ENCODE results near the gene CWC27.

CWC27 gene

GRCh38 chr5:64969578-64969977 is 200.8 kb downstream of the CWC27 start:
- TF ChIP-seq, protein P1, sequence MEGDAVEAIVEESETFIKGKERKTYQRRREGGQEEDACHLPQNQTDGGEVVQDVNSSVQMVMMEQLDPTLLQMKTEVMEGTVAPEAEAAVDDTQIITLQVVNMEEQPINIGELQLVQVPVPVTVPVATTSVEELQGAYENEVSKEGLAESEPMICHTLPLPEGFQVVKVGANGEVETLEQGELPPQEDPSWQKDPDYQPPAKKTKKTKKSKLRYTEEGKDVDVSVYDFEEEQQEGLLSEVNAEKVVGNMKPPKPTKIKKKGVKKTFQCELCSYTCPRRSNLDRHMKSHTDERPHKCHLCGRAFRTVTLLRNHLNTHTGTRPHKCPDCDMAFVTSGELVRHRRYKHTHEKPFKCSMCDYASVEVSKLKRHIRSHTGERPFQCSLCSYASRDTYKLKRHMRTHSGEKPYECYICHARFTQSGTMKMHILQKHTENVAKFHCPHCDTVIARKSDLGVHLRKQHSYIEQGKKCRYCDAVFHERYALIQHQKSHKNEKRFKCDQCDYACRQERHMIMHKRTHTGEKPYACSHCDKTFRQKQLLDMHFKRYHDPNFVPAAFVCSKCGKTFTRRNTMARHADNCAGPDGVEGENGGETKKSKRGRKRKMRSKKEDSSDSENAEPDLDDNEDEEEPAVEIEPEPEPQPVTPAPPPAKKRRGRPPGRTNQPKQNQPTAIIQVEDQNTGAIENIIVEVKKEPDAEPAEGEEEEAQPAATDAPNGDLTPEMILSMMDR (IDR thresholded peaks at IDR 0.05; ENCODE audit: low read depth, low read length) = no peak
- no peak overlapping the region for H3K4me3 ChIP-seq (replicated peaks in 1 of 2; ENCODE audit: low read depth in 2 of 2, low read length in 2 of 2)
- DNase-seq (ENCODE audit: low read depth in 2 of 2) = no peak

GRCh38 chr5:64971513-64971912 is 202.8 kb downstream of the CWC27 start:
- peak; percentile 44 to 66 for DNase-seq (ENCODE audit: low read depth in 2 of 2)
- H3K4me3 ChIP-seq (replicated peaks in 1 of 2; ENCODE audit: low read depth in 2 of 2, low read length in 2 of 2) = no peak overlapping the region
- TF ChIP-seq, protein P1 (IDR thresholded peaks at IDR 0.05; ENCODE audit: low read depth, low read length) = peak; percentile 29

DNA sequence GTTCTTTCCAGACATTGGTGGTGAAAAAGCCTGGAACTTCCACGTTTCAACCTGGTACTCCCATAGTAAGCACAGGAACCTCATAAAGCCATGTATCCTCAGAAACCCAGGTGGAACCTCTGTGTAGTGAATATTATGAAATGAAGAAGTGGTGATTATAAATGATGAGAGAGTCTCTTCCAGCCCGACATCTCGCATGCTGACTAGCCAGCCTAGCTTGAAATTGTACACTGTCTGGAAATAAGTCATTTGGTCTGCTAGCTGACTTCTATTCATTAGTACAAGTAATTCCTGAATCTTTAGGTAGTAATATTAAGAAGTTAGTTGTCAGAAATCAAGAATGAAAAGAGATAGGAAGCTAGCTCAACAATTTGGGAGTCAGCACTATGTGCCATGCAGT is 203.3 kb downstream of the CWC27 start:
- no peak for DNase-seq (ENCODE audit: low read depth in 2 of 2)
- no peak overlapping the region for H3K4me3 ChIP-seq (replicated peaks in 1 of 2; ENCODE audit: low read depth in 2 of 2, low read length in 2 of 2)
- TF ChIP-seq, protein P1 (IDR thresholded peaks at IDR 0.05; ENCODE audit: low read depth, low read length) = no peak

- H3K4me3 ChIP-seq (replicated peaks in 1 of 2; ENCODE audit: low read depth in 2 of 2, low read length in 2 of 2) = no peak overlapping the region
- DNase-seq (ENCODE audit: low read depth in 2 of 2) = peak; percentile 16 to 42
- TF ChIP-seq, protein P1 (IDR thresholded peaks at IDR 0.05; ENCODE audit: low read depth, low read length) = no peak
Observed at GRCh38 chr5:64972591-64972990, 203.9 kb downstream of the CWC27 start.

GRCh38 chr5:64973215-64973614 is 204.5 kb downstream of the CWC27 start:
- TF ChIP-seq, protein P1 (IDR thresholded peaks at IDR 0.05; ENCODE audit: low read depth, low read length) = no peak
- no peak for DNase-seq (ENCODE audit: low read depth in 2 of 2)
- no peak overlapping the region for H3K4me3 ChIP-seq (replicated peaks in 1 of 2; ENCODE audit: low read depth in 2 of 2, low read length in 2 of 2)

DNA sequence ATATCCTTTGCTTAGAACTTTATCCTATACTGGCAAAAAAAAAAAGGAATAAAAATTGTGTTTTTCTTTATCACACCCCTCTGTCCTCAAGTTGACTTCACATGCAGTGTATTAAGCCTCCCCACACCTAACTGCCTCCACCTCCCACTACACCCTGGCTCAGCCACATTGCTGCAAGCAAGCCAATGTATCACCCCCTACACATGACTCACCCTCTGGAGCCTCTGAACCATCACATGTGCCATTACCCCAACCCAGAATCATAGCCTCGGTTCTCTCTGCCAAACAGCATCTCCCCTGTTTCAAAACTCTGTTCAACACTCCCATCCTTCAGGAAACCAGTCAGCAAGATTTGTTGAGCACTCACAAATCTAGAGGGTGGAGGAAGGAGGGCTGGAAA is 209.0 kb downstream of the CWC27 start:
- TF ChIP-seq, protein P1 (IDR thresholded peaks at IDR 0.05; ENCODE audit: low read depth, low read length) = no peak
- peak; percentile 65 to 66 for DNase-seq (ENCODE audit: low read depth in 2 of 2)
- H3K4me3 ChIP-seq (replicated peaks in 1 of 2; ENCODE audit: low read depth in 2 of 2, low read length in 2 of 2) = no peak overlapping the region

DNA sequence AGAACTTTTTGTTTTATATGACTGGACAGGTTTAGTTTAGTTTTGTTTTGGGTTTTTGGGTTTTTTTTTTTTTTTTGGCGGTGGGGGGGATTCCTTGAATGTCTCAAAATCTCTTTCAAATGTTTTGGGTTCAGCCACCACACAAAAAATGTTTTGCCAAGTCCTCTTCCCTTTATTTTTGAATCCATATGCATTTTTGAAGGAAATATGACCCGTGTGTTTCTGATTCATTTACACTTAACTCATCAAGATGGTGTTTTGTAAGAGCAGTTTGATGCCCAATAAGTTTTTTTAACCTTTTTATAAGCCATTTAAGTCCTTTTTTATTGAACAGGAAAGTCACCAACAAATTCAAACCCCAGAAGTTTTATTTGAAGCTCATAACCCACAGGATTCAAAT is 209.8 kb downstream of the CWC27 start:
- no peak for DNase-seq (ENCODE audit: low read depth in 2 of 2)
- TF ChIP-seq, protein P1 (IDR thresholded peaks at IDR 0.05; ENCODE audit: low read depth, low read length) = no peak
- no peak overlapping the region for H3K4me3 ChIP-seq (replicated peaks in 1 of 2; ENCODE audit: low read depth in 2 of 2, low read length in 2 of 2)
